ENCODE results near the gene TEKTIP1. TPM values are rescaled to one million over a fixed set of nuclear protein-coding genes. Genes with fewer than 3 reads are reported as not detected.
"Not testable (repeated sequence)": the region's sequence is repeated elsewhere in the genome, so short reads cannot be mapped to it uniquely, and the experiment has no call there.

TEKTIP1 gene
- total RNA-seq, 3 donors from 2014 or later = 3.2 to 6.0 (median 3.4) TPM

DNA sequence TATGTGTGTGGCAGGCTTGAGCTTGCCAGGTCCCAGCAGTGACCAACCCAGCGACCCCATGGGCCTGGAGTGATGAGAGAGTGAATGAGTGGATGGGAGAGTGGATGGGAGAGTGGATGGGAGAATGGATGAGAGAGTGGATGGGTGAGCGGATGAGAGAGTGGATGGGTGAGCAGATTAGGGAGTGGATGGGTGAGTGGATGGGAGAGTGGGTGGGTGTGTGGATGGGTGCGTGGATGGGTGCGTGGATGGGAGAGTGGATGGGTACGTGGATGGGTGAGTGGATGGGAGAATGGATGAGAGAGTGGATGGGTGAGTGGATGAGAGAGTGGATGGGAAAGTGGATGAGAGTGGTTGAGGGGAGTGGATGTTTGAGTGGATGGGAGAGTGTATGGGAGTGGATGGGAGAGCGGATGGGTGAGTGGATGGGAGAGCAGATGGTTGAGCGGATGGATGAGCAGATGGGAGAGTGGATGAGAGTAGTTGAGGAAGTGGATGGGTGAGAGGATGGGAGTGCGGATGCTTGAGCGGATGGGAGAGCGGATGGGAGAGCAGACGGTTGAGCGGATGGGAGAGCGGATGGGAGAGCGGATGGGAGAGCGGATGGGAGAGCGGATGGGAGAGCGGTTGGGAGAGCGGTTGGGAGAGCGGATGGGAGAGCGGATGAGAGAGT lies 10.3 kb upstream of the TEKTIP1 start:
- Histone ChIP-seq H3K9me3 (no peaks in the 10 kb centered on the region), H3K36me3 (ENCODE audit: low read depth) (peaks cover 5% of the 10 kb centered on the region), H3K4me1 (ENCODE audit: low read depth) (no peaks in the 10 kb centered on the region), H3K4me3 (no peak overlapping the region)
- DNase-seq (no peak), ATAC-seq (no peak)
- intact Hi-C loops (cut with DNase I, micrococcal nuclease) = no loop called here
- TF ChIP-seq CTCF (IDR thresholded peaks at IDR 0.05) = no peak

GRCh38 chr19:3529299-3529698 lies 9.7 kb upstream of the TEKTIP1 start:
- H3K9me3 ChIP-seq; DNase-seq; ATAC-seq; H3K4me1 ChIP-seq (ENCODE audit: low read depth); intact Hi-C loops (cut with DNase I, micrococcal nuclease); H3K36me3 ChIP-seq (ENCODE audit: low read depth); H3K4me3 ChIP-seq: not testable (repeated sequence)

- Histone ChIP-seq H3K36me3 (ENCODE audit: low read depth) (peaks cover 5% of the 10 kb centered on the region), H3K4me3 (no peak overlapping the region), H3K4me1 (ENCODE audit: low read depth) (no peaks in the 10 kb centered on the region), H3K9me3 (no peaks in the 10 kb centered on the region)
- intact Hi-C loops (cut with DNase I, micrococcal nuclease) = no loop called here
- DNase-seq (no peak), ATAC-seq (no peak)
- TF ChIP-seq CTCF (IDR thresholded peaks at IDR 0.05) = no peak
Observed at GRCh38 chr19:3530389-3530788, 8.6 kb upstream of the TEKTIP1 start.

GRCh38 chr19:3531716-3532115 lies 7.3 kb upstream of the TEKTIP1 start:
- peaks cover 5% of the 10 kb centered on the region for H3K36me3 ChIP-seq (ENCODE audit: low read depth)
- intact Hi-C loops (cut with DNase I, micrococcal nuclease) = no loop called here
- DNase-seq (peak in 1 of 3 donors; percentile 46), ATAC-seq (no peak)
- no peak overlapping the region for H3K4me3 ChIP-seq
- H3K4me1 ChIP-seq (ENCODE audit: low read depth) = no peaks in the 10 kb centered on the region
- H3K9me3 ChIP-seq = no peaks in the 10 kb centered on the region
- TF ChIP-seq CTCF (IDR thresholded peaks at IDR 0.05) = no peak

DNA sequence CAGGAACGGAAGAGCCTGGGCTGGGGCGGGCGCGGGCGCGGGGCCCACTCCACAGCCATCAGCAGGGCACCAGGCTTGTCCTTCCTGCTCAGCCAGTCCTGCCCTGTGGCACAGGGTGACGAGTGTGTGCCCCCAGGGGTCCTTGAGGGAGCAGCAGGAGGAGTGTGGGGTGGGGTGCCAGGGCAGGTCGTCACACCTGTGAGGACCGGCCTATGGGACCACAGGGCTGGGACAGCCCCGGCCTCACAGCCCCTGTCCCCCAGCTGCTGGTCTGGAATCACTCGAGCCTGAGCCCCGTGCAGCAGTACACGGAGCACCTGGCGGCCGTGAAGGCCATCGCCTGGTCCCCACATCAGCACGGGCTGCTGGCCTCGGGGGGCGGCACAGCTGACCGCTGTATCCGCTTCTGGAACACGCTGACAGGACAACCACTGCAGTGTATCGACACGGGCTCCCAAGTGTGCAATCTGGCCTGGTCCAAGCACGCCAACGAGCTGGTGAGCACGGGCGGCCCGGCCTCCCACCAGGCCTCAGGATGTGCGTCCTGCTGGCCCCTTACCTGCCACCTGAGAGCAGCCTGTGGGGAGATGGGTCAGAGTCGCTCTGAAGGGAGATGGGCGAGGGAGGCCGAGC lies 6.7 kb upstream of the TEKTIP1 start:
- intact Hi-C loops (cut with DNase I, micrococcal nuclease) = no loop called here
- Histone ChIP-seq H3K4me3 (no peak overlapping the region), H3K4me1 (ENCODE audit: low read depth) (no peaks in the 10 kb centered on the region), H3K36me3 (ENCODE audit: low read depth) (peaks cover 1% of the 10 kb centered on the region), H3K9me3 (no peaks in the 10 kb centered on the region)
- DNase-seq (no peak), ATAC-seq (no peak)
- no peak for TF ChIP-seq CTCF (IDR thresholded peaks at IDR 0.05)

DNA sequence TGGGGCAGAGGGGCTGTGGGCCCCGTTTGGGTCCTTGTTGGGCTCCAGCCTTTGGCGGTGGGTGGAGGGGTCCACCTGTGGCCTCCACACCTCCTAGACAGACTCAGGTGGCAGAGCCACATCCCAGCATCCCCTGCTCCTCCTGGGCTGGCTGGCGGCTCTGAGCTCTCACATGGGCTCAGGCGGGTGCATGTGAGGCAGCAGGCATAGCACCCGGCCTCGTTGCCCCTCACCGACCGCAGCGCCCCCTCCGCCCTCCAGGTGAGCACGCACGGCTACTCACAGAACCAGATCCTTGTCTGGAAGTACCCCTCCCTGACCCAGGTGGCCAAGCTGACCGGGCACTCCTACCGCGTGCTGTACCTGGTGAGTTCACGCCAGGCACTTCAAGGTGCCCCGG lies 5.9 kb upstream of the TEKTIP1 start:
- Histone ChIP-seq H3K4me3 (no peak overlapping the region), H3K9me3 (no peaks in the 10 kb centered on the region), H3K36me3 (ENCODE audit: low read depth) (no peaks in the 10 kb centered on the region), H3K4me1 (ENCODE audit: low read depth) (no peaks in the 10 kb centered on the region)
- DNase-seq (no peak), ATAC-seq (no peak)
- intact Hi-C loops (cut with DNase I, micrococcal nuclease) = no loop called here
- TF ChIP-seq CTCF (IDR thresholded peaks at IDR 0.05) = no peak
